Globus pallidus (tissue), 1 donor: Measurements from ENCODE around the gene FAM83B.
"Not testable (repeated sequence)": the region's sequence is repeated elsewhere in the genome, so short reads cannot be mapped to it uniquely, and the experiment has no call there.

ENCODE experiments used
- DNase-seq: peaks from one replicate; pipeline ENCODE4 v3.0.0-alpha.2; 2015; ENCODE audit warnings: low spot score

FAM83B gene, protein sequence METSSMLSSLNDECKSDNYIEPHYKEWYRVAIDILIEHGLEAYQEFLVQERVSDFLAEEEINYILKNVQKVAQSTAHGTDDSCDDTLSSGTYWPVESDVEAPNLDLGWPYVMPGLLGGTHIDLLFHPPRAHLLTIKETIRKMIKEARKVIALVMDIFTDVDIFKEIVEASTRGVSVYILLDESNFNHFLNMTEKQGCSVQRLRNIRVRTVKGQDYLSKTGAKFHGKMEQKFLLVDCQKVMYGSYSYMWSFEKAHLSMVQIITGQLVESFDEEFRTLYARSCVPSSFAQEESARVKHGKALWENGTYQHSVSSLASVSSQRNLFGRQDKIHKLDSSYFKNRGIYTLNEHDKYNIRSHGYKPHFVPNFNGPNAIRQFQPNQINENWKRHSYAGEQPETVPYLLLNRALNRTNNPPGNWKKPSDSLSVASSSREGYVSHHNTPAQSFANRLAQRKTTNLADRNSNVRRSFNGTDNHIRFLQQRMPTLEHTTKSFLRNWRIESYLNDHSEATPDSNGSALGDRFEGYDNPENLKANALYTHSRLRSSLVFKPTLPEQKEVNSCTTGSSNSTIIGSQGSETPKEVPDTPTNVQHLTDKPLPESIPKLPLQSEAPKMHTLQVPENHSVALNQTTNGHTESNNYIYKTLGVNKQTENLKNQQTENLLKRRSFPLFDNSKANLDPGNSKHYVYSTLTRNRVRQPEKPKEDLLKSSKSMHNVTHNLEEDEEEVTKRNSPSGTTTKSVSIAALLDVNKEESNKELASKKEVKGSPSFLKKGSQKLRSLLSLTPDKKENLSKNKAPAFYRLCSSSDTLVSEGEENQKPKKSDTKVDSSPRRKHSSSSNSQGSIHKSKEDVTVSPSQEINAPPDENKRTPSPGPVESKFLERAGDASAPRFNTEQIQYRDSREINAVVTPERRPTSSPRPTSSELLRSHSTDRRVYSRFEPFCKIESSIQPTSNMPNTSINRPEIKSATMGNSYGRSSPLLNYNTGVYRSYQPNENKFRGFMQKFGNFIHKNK

DNA sequence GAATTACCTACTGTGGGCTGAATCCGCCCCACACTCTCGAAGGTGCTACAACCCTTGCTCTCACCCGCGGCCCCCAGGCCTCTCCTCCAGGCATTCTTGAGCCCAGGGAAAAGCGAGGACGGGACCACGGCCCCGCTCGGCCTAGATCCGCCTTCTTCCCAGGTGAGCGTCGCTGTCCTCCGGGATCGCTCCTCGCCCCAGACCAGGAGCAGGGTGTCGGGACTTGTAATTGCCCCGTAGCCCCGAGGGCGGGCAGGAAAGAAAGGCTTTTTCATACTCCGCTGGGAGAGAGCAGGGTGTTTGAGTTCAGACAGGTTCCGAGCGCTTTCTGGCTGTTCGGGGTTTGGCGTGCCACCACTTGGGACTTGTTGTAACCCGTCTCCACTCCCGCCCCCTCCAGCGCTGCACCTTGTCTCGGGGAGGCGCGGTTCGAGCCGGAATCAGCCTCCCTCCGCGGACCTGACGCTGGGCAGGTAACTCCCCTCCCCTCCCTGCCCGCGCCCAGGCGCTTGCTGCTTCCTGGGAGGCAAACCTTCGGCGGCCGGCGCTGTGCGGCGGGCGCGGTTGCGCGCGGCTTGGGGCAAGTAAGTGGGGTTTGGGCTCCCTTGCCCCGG lies at the start of gene FAM83B:
Gene FAM83B, plus strand, starts transcription at position 529 of the 614 bp plus-strand sequence. CDS start 23,476 bp downstream, outside the sequence.
- DNase-seq = no peak

DNA sequence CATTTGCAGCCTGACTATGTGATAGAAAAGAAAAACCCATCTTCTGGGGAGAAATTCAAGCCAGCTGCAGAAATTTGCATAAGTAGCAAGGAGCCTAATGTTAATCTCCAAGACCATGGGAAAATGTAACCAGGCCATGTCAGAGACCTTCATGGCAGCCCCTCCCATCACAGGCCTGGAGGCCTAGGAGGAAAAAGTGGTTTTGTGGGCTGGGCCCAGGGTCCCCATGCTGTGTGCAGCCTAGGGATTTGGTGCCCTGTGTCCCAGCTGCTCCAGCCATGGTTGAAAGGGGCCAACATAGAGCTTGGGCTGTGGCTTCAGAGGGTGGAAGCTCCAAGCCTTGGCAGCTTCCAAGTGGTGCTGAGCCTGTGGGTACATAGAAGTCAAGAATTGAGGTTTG lies 49.7 kb upstream of the FAM83B start:
- not testable (repeated sequence) for DNase-seq

DNA sequence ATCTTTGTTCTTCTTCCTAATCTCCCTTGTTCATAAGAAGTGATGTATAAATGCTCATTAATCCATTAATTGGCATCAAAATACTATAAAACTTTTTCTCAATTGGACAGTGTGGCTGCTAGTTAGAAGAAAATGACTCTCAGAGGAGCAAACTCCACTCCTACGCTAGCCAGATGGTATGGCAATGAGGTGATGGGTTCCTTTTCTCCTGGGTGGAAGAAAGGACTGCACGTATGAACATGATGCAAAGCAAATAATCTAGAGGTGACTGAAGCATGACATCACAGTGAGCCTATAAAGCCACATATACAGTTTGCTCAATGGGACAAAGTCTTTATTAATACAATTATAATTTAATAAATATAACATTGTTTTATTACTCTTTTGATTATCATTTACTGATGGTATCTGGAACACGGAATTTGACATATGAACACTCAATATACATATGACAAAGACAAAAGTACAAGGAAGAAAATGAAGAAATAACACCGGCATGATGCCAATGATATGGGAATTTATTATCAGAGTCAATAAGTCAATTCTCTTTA lies 46.4 kb upstream of the FAM83B start:
- DNase-seq = no peak

DNA sequence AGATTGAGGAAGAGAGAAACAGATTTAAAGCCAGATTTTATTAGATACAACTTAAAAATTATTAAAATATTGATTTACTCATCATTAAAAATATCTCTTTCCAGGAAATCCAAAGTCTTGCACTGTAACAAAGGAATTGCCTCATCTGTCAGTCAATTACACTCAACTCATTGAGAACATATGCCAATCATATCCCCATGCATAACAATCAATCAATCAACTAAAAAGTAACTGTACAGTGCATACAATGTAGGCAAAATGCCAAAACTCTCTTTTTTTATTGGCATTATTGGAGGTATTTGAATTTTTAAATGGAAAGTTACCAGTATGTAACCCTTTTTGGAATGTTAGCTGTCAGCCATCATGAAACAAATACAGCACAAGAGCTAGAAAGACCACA lies 45.3 kb upstream of the FAM83B start:
- DNase-seq = no peak

DNA sequence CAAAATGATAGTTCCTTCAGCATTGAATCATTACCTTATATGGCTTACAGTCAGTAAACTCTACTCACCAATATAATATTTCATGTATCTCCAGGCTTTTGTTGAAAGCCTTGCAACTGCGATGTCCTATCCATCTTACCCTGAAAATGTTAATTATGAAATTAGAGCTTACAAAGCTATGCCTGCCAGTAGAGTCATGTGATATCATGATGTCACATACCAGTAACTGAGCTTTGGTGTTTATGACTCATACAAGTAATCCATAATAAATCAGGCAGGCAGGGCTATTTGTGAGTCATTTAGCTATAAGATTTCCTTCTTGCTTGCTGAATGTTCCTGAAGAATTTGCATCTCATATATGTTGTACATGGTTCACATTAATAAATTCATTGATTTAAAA lies 44.9 kb upstream of the FAM83B start:
- DNase-seq = no peak

DNA sequence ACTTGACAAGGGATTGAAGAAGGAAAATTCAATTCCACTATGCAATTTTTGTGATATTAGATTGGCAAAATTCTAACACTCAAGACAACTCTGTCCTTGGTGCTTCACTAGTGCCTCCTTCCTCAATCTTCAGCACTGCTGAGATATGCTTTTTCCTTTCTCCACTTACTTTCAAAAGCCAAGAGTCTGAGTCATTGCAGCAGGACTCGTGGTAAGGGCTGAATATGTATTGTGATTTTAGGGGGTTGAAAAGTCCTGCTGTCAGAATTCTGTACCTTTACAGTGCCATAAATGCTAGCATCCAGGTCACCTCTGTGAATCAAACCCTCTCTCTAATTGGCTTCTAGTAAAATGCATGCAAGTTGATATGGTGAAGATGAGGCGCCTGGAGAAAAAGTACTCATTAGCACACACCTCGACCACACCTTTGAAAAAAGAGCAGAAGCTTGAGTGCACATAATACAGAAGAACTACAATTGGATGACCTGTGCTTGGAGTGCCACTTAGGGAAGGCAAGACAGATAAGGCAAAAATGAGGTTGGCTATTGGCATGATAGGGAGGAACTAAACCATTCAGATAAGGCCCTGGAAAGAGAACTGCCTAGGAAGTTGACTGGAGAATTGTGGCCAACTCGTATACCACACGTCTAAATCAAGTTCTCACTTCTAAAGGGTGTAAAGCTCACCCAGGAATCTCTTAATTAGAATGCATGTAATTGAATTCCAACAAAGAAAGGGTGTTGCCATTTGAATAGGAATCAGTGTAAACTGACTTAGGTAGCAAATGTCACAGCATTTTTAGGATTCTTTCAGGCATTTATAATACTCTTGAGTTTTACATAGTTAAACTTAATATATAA lies 43.6 kb upstream of the FAM83B start:
- no peak for DNase-seq

DNA sequence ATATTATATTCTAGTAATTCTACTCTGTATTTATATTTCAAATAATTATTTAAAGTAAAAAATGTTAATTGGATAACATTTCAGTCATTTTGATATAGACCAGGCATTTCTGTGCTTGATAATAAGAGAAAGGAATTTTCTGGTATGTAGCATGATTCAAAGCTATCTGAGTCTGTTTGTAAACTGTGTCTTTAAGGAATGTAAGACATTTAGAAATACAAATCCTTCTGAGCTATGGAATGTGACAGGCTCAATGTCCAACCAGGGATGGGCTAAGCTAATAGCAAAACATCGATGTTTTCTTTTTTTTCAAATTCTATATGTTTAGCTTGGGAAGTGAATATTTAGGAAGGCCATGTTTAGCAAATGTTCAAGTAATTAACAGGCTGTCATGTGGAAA lies 41.5 kb upstream of the FAM83B start:
- no peak for DNase-seq

DNA sequence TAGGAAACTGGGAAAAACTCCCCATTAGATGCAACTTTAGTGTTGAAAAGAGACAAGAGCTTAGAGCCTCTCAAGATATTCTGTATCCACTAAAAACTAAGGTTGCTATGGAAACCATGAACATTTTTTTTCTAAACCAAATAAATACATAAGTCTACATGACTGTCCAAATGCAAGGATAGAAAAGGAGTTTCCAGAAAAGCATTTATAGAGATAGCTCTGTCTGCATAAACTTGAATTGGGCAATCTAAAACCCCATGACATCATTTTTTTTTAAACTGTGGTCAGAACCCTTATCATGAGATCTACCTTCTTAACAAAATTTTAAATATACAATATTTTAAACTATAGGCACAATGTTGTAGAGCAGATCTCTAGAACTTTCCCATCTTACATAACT lies 36.4 kb upstream of the FAM83B start:
- DNase-seq = no peak

DNA sequence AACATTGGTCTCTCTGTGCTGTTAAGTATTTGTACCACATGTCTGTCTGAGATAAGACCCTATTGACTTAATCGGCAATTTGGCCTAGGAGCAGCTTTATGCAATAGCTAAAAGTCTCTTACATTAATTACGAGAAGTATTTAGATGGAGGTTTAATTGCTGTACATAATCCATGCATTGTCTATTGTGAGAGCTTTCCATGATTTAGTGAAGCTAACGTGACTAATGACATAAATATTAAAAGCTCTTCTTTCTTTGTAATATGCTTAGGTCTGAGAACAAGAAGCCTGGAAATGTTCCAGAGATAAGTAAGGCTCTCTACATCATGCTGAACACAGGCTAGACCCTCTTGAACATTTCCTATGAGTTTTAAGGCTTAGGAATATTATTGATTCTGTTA lies 32.7 kb upstream of the FAM83B start:
- DNase-seq = no peak

DNA sequence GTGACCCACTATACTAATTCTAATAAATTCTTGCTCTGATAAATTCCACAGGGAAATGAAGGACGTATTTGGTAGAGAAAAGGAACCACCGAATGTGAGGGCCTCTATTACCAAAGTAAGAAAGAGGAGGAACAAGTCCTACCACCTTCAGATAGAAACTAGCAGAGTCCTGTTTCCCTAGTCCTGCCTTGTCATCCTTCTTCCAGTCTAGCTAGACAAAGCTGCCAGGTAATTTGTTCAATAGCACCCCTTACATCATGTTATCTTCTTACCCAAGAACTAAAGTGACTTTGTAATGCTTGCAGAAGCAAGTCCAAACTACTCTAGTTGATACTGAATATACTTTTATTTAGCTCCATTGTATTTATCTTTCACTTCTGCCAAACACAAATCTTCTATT lies 29.3 kb upstream of the FAM83B start:
- no peak for DNase-seq

DNA sequence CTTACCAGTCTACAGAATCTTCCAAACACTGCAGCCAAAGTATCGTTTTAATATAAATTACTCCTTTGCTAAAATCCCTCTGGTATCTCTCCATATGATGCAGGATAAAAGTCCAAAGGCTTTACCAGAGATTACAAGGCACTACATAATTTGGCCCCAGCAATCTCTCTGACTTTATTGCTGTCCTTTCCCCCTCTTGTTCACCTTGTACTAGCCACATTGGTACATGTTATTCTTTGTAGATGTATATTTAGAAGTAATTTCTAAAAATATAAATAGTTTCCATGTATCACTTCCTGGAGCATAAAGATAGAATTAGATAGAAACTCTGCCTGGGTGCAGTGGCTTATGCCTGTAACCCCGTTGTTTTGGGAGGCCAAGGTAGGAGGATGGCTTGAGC lies 28.7 kb upstream of the FAM83B start:
- no peak for DNase-seq

DNA sequence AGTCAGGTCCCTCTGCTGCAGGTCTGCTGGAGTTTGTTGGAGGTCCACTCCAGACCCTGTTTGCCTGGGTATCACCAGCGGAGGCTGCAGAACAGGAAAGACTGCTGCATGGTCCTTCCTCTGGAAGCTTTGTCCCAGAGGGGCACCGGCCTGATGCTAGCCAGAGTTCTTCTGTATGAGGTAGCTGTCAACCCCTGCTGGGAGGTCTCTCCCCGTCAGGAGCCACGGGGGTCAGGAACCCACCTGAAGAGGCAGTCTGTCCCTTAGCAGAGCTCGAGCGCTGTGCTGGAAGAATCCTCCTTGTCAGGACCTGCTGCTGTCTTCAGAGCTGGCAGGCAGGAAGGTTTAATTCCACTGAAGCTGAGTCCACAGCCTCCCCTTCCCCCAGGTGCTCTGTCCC lies 22.3 kb upstream of the FAM83B start:
- not testable (repeated sequence) for DNase-seq

DNA sequence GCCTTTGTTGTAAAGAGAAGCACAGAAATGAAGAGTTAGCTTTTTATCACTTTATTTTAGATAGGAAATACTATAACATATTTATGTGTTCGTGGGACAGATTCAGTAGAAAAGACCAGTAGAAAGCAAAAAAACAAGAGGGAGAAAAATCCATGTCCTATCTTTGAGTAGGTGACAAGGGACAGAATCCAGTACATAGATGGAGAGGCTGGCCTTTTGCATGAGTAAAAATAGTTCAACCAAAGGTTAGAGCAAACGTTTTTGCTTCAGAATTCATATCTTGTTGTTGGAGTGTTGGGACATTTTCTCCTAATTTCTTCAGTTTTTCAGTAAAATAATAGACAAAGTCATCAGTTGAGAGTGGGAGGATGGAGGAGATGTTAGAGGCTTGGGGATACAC lies 19.6 kb upstream of the FAM83B start:
- no peak for DNase-seq

DNA sequence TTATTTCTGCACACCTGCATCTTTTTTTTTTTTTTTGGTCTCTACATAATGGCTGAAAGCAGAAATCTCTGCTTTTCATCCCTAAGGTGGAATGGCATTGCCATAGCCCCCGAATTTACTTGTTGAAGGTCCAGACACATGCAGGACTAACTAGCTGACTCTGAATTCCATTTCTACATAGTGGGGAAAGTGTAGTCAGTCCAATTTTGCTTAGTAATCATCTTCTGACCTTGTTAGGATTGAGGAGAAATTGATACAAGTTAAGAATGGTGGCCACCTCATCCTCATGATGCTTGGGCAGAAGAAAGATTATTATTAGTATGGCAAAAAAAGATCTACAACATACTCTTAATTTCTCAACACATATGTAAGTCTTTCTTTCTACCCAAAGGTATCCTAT lies 16.4 kb upstream of the FAM83B start:
- DNase-seq = no peak

DNA sequence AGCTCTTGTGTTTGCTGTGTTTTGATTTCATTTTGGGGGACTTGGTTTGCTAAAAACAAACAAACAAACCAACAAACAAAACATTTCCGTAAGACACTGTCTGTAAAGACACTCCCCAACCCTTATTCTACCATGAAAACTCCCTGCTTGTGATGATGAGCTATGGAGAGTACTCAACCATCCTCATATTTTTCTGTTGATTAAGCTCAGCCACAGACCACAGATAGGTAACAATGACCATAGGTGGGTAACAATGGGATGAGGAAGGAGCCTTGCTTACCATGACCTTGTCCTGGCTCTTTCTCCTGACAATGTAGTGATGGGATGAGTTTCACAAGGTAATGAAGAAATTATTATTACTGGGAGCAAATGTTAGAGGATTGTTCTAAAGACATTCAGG lies 11.4 kb upstream of the FAM83B start:
- DNase-seq = no peak

DNA sequence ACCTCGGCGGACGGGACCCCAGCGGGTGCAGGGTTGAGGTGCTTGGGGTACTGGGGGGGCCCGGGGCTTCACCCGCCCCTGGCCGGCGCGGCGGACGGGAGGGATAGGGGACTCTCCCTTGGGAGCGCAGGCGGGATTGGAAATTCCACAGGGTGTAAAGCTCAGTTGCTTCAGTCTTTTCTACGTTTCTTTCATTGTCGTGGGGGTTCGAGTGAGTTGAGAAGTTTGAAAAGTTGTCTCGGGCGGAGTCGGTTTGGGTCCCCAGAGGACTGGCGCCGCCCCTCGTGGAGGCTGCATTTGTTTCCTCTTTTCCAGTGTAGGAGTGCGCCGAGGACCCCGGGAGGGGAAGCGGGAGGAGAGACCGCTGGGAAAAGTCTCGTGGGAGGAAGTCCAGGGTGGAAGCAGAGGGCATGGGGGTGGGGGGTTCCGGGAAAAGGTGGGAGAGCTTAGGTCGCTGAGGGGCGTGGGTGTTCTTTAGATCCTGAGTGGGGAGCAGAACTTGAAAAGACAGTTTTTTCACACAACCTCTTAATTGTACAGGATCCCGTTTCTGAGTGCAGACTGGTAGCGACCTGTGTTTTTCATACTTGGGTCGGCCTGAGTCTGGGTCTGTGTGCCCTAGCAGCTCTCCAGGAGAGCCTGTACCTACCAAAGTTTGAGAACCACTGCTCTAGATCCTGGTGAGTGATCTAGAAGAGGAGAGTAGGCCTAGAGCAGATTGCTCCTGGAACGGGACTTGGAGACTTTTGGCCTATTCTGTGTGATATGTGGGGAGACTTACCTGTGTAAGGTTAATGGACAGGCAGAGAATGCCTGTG lies 495 bp downstream of the FAM83B start:
- no peak for DNase-seq

DNA sequence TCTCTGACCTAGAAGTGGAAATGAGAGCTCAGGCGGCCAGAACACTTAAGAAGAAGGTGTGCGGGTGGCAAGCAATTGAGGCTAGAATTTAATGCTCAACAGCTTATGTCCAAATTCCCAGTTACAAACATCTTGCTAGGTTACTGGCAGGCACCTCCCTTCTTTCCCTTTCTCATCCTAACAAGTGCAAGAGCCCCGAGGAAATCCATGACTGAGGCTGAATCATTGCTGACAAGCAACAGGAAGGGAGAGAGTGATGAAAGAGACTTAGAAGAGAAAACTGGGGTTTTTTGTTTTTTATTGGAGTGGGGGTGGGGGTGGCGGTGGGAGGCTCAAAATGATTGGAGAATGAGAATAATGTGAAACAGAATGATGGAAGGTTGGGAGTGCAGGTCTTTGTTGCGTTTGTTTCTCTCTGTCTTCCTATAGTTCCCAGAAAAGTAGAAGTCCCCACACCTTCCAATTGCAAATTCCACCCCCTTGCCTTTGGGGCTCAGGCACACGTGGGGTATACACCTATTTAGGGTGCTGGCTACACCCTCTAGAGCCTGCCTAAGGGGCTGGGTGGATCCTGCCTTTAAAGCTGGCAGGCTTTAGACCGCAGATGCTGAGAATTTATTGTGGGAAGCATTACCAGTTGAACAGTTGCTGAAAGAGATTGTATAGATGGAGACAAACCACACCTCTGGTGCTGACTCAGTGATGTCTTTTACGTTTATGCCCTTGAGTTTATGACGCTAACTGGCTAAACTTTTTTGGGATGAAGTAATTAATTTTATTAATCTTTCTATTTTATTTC lies 1.4 kb downstream of the FAM83B start:
- DNase-seq = no peak

DNA sequence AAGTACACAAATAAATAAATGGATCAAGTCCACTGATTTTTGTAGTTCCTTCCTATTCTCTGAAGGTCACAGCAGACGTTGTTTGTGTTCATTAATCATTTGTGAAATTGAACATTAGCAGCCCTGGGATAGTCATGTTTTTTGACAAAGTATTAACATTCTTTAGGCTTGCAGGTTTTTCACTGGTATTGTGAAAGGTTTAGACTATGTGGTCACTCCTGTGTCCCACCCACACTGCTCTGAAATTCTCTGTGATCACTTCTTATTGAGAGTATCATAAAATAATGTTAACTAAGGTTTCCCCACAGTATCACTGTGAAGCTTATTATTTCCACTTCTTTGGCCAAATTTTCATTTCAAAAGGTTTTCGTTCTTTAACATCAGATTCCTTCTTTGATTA lies 3.5 kb downstream of the FAM83B start:
- DNase-seq = no peak

DNA sequence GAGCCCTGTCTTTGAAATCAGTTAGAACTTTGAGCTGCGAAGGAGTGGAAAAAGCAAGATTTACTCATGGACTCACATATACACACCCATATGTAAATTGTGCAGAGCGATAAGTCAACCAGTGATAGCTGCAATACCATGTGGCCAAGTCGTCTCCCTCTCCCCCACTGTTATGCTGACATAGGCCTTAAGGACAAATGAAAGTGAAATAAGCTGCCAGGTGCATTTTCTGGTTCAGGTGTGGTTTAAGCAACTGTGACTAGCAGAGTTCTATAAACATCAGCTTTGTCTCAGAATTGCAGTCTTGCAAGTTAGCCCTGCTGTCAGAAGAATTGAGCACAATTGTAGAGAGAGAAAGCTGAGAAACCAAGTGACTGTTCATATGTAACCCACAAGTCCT lies 9.6 kb downstream of the FAM83B start:
- no peak for DNase-seq

DNA sequence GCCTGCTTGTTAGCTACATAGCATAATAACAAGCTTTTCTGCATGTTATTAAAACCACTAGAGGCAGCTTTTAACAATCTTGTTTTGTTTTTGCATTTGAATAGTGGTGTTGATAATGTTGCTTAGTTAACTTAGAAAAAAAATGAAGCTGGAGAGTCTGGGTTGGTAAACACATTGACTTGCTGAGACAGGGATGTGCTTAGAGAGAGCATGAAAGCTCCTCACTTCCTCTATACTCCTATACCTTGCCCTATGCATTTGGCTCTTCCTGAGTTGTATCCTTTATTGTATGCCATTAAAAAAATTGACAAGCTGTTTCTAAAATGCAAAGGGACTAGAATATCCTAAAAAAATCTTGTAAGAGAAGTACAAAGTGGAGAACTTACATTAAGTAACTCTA lies 13.6 kb downstream of the FAM83B start:
- DNase-seq = no peak
